HAP-1 (cell line): ENCODE data around the gene RCL1.
"Not testable (repeated sequence)": the region's sequence is repeated elsewhere in the genome, so short reads cannot be mapped to it uniquely, and the experiment has no call there.

Experiments
- DNase-seq, 2 experiments: peaks; one replicate each; pipeline ENCODE4 v3.0.0-alpha.2; 2016 to 2020; ENCODE audit warnings: low spot score in 2 of 2
- H3K27me3 ChIP-seq: fragments of 250-450 bp; sonication (Bioruptor Pico); 2 replicates; pipeline ENCODE4 v1.5.1; 2020; ENCODE audit warnings: low read depth, mild to moderate bottlenecking, moderate library complexity
- H3K36me3 ChIP-seq: fragments of 250-450 bp; sonication (Bioruptor Pico); replicated peaks from 2 replicates; pipeline ENCODE4 v1.5.1; 2020; ENCODE audit warnings: mild to moderate bottlenecking
- H3K4me1 ChIP-seq: fragments of 250-450 bp; sonication (Bioruptor Pico); 2 replicates; pipeline ENCODE4 v1.5.1; 2020; ENCODE audit warnings: mild to moderate bottlenecking
- H3K4me3 ChIP-seq: fragments of 250-450 bp; sonication (Bioruptor Pico); 2 replicates; pipeline ENCODE4 v1.5.1; 2020; ENCODE audit warnings: mild to moderate bottlenecking, moderate library complexity
- H3K9me3 ChIP-seq: fragments of 250-450 bp; sonication (Bioruptor Pico); 2 replicates; pipeline ENCODE4 v1.5.1; 2020; ENCODE audit warnings: mild to moderate bottlenecking, moderate library complexity
- in situ Hi-C: fragments of 300-500 bp; cut with MboI; formaldehyde crosslinking; loops from 3 replicates; pipeline ENCODE4 v1.14.3; 2020; ENCODE audit warnings: low sequenced_read_pairs, inconsistent platforms, mixed read lengths

The RCL1 gene, protein sequence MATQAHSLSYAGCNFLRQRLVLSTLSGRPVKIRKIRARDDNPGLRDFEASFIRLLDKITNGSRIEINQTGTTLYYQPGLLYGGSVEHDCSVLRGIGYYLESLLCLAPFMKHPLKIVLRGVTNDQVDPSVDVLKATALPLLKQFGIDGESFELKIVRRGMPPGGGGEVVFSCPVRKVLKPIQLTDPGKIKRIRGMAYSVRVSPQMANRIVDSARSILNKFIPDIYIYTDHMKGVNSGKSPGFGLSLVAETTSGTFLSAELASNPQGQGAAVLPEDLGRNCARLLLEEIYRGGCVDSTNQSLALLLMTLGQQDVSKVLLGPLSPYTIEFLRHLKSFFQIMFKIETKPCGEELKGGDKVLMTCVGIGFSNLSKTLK

DNA sequence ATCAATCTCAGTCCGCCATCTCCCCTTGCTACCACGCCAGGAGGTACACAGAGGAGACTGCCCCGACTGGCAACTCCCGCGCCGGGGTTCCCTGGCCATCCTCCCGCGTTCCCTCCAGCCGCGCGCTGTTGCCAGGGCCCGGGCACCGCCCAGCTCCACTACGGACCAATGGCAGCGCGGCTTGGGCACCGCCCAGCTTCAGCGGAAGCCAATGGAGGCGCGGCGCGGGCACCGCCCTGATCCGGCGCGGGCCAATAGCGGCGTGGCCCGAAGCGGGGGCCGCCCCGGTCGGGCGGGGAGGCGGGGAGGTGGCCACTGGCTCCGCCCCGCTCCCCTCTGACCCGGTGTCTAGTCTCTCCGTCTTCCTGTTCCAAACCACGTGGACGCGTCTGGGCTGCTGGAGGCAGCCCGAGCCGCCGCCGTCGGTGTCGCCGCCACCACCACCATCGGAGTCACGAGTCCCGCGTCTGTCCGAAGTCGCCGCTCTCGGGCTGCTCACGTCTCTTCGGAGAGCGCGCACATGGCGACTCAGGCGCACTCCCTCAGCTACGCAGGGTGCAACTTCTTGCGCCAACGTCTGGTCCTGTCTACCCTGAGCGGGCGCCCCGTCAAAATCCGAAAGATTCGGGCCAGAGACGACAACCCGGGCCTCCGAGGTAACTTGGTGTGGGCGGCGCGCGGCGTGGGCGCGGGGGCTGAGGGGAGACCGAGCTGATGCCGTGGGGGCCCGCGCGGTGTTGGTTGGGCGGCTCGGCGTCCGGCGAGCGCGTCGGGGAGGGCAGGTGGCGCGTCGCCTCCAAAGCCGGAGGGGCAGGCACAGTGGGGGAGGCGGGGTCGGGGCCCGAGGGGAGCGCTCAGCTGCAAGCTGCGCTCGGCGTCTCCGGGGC is at the start of gene RCL1:
TSS of gene RCL1 (plus strand) at position 373 of the 887 bp plus-strand sequence. CDS start at position 521, 148 bp downstream.
- in situ Hi-C loops, result no loop called here
- Histone ChIP-seq H3K36me3 (no peaks in the 10 kb centered on the region), H3K9me3 (no peaks in the 10 kb centered on the region; the same call in 1 of the 2 replicates), H3K27me3 (no peaks in the 10 kb centered on the region), H3K4me3 (peak within 1 kb of the TSS; percentile 89), H3K4me1 (peaks cover 24% of the 10 kb centered on the region)
- DNase-seq, result peak; percentile 94 to 97

DNA sequence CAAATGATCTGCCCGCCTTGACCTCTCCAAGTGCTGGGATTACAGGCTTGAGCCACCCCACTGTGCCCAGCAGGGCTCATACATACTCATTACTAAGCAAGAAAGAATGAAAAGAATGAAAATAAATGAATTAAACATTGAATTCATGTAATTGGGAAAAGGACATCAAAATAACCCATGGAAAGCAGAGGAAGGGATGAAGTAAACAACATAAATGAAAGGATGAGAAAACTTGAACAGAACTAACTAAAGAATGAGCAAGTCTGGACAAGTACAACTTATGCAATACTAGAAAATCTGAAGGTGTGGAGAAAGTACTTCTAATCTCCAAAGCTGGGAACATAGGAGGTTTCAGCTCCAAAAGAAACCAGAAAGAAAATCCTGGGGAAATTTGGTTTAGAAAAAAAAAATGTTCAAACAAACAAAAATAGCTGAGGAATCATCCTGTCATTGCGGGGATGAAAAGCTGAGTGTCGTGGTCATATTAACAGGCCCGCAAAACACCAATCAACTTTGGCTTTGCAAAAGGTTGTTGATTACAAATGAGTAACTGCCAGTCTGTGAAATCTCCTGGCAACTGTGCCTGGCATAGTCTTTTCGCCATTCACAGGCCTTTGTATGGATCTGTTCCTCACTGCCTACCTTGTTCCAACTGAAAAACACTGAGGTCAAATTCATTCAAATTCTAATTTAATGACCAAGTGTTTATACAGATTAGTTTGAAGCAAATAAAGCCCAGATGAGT is 49.4 kb upstream of the RCL1 start:
- H3K27me3 ChIP-seq, result no peaks in the 10 kb centered on the region
- in situ Hi-C loops, result loop anchor here (10.0 kb wide), 1 partner anchor 241 kb away; the partner anchor contains the start of gene JAK2
- H3K4me3 ChIP-seq, result no peak overlapping the region
- no peaks in the 10 kb centered on the region for H3K9me3 ChIP-seq
- peaks cover 6% of the 10 kb centered on the region; the same call in 1 of the 2 replicates for H3K36me3 ChIP-seq
- H3K4me1 ChIP-seq, result peaks cover 21% of the 10 kb centered on the region
- DNase-seq, result no peak

DNA sequence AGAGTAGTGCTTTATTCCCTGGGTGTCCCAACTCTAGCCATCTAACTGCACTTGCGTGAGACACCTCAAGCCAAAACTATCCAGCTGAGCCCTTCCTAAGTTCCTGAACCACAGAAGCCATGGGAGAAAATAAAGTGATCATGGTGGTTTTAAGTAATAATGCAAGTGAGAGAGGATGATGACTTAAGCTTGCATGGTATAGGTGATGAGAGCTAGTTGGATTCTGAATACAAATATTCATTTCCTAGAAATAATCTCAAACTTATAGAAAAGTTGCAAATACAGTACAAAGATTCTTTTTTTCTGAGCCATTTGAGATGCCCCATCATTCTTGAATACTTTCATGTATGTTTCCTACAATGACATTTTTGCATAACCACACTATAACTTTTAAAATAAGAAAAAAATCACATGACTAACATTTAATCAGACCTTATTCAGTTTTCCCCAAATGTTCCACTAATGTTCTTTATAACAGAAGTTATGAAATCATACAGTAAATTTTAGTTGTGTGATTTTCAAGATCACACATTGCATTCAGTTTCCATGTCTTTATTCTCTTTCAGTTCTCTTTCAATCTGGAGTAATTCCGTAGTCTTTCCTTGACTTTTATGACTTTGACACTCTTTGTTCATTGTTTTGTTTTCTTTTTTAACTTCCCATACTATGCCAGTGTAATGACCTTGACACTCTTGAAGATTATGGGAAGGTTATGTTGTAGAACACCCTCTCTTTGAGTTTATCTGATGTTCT is 46.3 kb upstream of the RCL1 start:
- Histone ChIP-seq H3K4me1 (peaks cover 21% of the 10 kb centered on the region), H3K36me3 (no peaks in the 10 kb centered on the region), H3K4me3 (no peak overlapping the region), H3K27me3 (no peaks in the 10 kb centered on the region), H3K9me3 (no peaks in the 10 kb centered on the region)
- no peak for DNase-seq
- in situ Hi-C loops, result loop anchor here (10.0 kb wide), 1 partner anchor 238 kb away; the partner anchor contains the start of gene JAK2

DNA sequence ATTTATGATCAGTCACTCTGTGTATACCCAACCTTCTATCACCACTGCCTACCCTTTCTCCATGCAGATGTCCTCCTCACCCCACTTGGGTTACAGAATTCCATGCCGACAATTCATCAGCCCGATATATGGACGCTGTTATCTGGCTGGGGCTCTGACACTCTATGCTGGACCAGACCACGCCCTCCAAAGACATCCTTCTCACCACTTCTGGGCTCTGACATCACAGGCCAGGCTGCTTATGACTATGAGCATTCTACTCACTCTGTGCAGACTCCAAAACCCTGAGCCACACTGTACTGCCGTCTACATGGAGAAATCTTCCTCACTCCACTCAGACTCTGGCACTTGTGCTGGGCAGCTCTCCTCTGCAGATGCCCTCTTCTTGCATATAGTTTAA is 44.1 kb upstream of the RCL1 start:
- no peaks in the 10 kb centered on the region for H3K9me3 ChIP-seq
- in situ Hi-C loops, result loop anchor here (10.0 kb wide), 1 partner anchor 236 kb away; the partner anchor contains the start of gene JAK2
- no peaks in the 10 kb centered on the region for H3K27me3 ChIP-seq
- DNase-seq, result no peak
- peaks cover 6% of the 10 kb centered on the region; the same call in 1 of the 2 replicates for H3K4me1 ChIP-seq
- no peak overlapping the region for H3K4me3 ChIP-seq
- no peaks in the 10 kb centered on the region for H3K36me3 ChIP-seq

DNA sequence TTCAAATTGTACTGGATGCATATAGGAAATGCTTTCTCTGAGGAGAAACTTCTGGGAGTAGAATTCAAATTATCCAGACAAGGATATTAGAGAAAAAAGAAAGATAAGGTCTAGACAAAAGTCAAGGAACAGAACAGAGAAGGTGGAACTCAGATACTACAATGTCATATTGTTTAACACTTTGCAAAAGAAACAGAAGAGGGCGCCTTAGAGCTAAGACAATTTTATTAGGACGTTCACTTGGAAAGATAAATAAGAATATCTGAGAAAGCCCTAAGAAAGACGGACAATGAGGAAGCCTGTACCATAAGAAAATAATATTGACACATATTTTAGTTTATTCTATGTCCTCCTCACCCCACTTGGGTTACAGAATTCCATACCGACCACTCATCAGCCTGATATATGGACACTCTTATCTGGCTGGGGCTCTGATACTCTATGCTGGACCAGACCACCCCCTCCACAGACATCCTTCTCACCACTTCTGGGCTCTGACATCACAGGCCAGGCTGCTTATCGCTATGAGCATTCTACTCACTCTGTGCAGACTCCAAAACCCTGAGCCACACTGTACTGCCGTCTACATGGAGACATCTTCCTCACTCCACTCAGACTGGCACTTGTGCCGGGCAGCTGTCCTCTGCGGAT is 42.6 kb upstream of the RCL1 start:
- no peaks in the 10 kb centered on the region for H3K27me3 ChIP-seq
- H3K36me3 ChIP-seq, result no peaks in the 10 kb centered on the region
- peak in 1 of 2 experiments; percentile 42 for DNase-seq
- no peak overlapping the region for H3K4me3 ChIP-seq
- in situ Hi-C loops, result loop anchor here (10.0 to 25.0 kb wide), 2 partner anchors 687 to 845 kb away; partner anchors contain the start of gene PLGRKT
- H3K9me3 ChIP-seq, result no peaks in the 10 kb centered on the region
- peaks cover 6% of the 10 kb centered on the region; the same call in 1 of the 2 replicates for H3K4me1 ChIP-seq

DNA sequence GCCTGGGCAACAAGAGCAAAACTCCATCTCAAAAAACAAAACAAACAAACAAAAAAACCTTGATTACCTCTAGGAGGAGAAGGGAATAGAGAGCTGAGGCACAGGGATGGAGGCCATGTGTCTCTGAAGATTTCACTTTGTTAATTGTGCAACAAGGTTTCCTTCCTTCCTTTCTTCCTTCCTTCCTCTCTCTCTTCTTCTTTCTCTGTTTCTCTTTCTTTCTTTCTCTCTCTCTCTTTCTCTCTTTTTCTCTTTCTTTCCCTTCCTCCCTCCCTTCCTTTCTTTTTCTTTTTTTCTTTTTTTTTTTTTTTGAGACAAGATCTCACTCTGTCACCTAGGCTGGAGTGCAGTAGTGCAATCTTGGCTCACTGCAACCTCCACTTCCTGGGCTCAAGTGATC is 38.2 kb upstream of the RCL1 start:
- H3K4me3 ChIP-seq, H3K9me3 ChIP-seq, H3K27me3 ChIP-seq, H3K4me1 ChIP-seq, H3K36me3 ChIP-seq, DNase-seq: not testable (repeated sequence)
- in situ Hi-C loops, result loop anchor here (10.0 to 25.0 kb wide), 2 partner anchors 683 to 840 kb away; partner anchors contain the start of gene PLGRKT

DNA sequence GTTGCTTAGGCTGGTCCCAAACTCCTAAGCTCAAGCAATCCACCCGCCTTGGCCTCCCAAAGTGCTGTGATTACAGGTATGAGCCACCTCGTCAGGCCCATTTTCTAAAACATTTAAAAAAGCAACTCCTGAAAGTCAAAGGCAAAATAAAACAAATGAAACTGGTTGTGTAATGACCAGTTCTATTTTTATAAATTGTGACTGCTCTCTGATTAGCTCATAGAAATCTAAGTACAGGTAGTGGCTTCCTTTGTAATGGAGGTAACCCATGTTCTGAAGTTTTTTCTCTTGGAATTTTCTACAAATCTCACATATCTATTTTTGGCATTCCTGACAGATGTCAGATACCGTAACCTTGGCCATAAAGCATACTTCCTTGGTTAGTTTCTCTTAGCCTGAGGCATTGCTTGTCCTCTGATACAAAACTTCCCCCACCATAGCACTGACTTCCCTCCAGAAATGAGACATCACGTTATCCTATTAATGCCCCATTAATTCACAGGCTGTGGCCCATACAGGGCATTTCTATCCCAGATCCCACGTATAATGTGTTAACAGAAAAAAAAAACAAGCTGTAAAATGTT is 37.6 kb upstream of the RCL1 start:
- Histone ChIP-seq H3K4me1 (no peaks in the 10 kb centered on the region), H3K9me3 (no peaks in the 10 kb centered on the region), H3K27me3 (no peaks in the 10 kb centered on the region), H3K36me3 (no peaks in the 10 kb centered on the region), H3K4me3 (no peak overlapping the region)
- in situ Hi-C loops, result loop anchor here (10.0 to 25.0 kb wide), 2 partner anchors 682 to 840 kb away; partner anchors contain the start of gene PLGRKT
- no peak for DNase-seq

DNA sequence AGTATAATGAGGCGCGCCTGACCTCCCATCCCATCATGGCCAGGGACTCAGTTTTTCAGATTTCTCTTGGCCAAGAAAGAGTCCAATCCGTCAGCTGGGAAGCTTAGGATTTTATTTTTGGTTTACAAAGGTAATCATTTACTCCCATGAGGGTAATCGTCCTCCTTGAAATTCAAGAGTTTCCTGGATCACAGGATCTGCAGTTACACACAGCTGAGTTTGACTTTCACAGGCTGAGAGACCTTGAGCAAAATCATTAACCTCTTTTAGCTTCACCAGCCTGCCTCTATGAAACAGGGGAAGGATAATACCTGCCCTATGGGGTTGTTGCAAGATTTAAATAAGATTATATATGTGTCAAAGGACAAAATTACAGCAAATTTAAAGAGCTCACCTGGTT is 36.3 kb upstream of the RCL1 start:
- no peak for DNase-seq
- H3K4me1 ChIP-seq, result no peaks in the 10 kb centered on the region
- H3K27me3 ChIP-seq, result no peaks in the 10 kb centered on the region
- no peaks in the 10 kb centered on the region for H3K9me3 ChIP-seq
- H3K36me3 ChIP-seq, result no peaks in the 10 kb centered on the region
- no peak overlapping the region for H3K4me3 ChIP-seq
- in situ Hi-C loops, result loop anchor here (10.0 to 25.0 kb wide), 2 partner anchors 681 to 838 kb away; partner anchors contain the start of gene PLGRKT

DNA sequence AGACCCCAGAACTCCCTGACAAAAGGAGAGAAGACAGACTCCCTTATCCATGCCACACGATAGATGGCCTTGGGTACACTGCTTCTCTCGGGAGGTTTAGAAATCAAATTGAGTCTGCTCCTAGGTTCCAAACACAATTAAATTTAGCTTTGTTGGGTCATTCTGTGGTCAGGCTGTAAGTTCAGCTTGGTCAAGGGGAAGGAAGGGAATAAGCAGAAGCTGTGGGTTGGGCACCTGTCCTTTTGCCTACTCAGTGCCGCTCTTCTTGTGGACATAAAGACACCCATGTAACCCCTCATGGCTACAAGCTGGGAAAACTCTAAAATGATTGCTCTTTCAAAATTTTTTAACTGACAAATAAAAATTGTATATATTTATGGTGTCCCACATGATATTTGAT is 32.6 kb upstream of the RCL1 start:
- H3K4me3 ChIP-seq, result no peak overlapping the region
- DNase-seq, result no peak
- H3K27me3 ChIP-seq, result no peaks in the 10 kb centered on the region
- no peaks in the 10 kb centered on the region for H3K9me3 ChIP-seq
- H3K36me3 ChIP-seq, result no peaks in the 10 kb centered on the region
- in situ Hi-C loops, result loop anchor here (25.0 kb wide), 1 partner anchor 677 kb away; the partner anchor contains the start of gene PLGRKT
- H3K4me1 ChIP-seq, result peaks cover 6% of the 10 kb centered on the region

DNA sequence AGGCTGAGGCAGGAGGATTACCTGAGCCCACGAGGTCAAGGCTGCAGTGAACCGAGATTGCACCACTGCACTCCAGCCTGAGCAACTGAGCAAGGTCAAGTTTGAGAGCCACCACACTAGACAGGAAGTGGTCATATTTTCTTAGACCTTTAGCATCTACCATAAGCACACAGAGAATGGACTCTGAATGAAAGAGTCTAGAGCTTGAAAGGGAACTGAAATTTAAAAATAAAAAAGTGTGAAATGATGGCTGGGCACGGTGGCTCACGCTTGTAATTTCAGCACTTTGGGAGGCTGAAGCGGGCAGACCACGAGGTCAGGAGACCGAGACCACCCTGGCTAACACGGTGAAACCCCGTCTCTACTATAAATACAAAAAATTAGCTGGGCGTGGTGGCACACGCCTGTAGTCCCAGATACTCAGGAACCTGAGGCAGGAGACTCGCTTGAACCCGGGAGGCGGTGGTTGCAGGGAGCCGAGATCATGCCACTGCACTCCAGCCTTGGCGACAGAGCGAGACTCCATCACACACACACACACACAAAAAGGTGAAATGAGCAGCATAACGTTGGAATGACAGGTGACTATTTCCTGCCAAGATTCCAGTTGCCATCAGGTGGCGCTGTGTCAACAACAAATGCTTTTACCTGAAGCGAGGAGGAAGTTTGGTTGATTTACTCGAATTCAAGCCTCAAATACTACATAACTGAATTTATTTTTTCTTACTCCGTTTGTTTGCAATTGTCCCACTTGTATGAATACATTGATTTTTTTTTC is 30.4 kb upstream of the RCL1 start:
- in situ Hi-C loops, result loop anchor here (25.0 kb wide), 1 partner anchor 675 kb away; the partner anchor contains the start of gene PLGRKT
- peak; percentile 67 to 84 for DNase-seq
- no peaks in the 10 kb centered on the region for H3K27me3 ChIP-seq
- no peaks in the 10 kb centered on the region for H3K9me3 ChIP-seq
- H3K4me3 ChIP-seq, result 0 out of 2 replicates have a peak overlapping the region, but pooled peaks have one; percentile 5
- no peaks in the 10 kb centered on the region for H3K36me3 ChIP-seq
- H3K4me1 ChIP-seq, result peaks cover 6% of the 10 kb centered on the region

DNA sequence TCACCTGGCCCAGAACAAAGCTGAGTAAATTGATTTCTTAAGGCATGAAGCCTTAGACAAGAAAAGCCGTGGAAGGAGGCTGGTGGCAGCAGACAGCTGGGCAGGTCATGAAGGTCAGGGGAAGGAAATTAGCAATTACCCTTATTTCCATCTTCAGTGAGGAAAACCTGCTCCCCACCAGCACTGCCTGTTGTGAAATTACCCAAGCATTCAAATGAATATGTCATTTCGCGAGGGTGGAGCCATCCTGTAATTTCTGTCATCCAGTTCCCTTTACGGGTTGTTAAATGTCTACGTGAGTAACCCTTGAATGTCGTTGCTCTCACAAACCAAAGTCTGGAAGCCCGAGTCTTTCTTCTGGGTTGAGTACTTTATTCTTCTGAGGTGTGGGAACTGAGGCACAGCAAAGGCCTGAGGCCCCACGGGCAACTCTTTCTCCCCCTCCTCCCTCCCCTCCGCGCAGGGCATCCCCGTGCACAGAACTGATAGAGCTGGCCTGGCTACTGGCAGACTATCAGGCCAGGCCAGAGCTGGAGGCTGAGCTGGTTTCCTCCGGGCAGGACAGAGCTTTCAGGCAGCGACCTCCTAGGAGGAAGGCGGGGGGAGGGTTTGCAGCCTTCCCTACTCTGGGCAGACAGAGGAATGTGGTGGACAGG is 29.7 kb upstream of the RCL1 start:
- no peak overlapping the region for H3K4me3 ChIP-seq

More for the DNA sequence above, 29.7 kb upstream of the RCL1 start:
- in situ Hi-C loops, result loop anchor here (25.0 kb wide), 1 partner anchor 674 kb away; the partner anchor contains the start of gene PLGRKT
- Histone ChIP-seq H3K9me3 (no peaks in the 10 kb centered on the region), H3K4me1 (peaks cover 6% of the 10 kb centered on the region), H3K36me3 (no peaks in the 10 kb centered on the region), H3K27me3 (no peaks in the 10 kb centered on the region)
- peak in 1 of 2 experiments; percentile 36 for DNase-seq
